T-cell (primary cell): ENCODE data around the gene EYA4. TPM values are rescaled to one million over a fixed set of nuclear protein-coding genes. Genes with fewer than 3 reads are reported as not detected.

Experiments
- ATAC-seq, 4 experiments: fragments of 200-7000 bp in 3 of 4; fragments of 150-1000 bp in 1 of 4; cut with Tn5 transposase; replicated peaks in 1 of 4; 1 replicate in 3 of 4; 2 replicates in 1 of 4; pipeline ENCODE4 v1.10.0; 2021; ENCODE audit warnings: moderate library complexity in 3 of 4, mild to moderate bottlenecking in 2 of 4, moderate number of reproducible peaks in 1 of 4
- CTCF ChIA-PET, 2 donors: fragments of 300-600 bp; sonication (Branson Sonifier 250); formaldehyde crosslinking; loops; one replicate each; lab custom pipeline; 2022; ENCODE audit warnings: antibody characterized with exemption in 2 of 2; lab: Charles Lee
- POLR2A ChIA-PET, 2 donors: fragments of 300-600 bp; sonication (Branson Sonifier 250); formaldehyde crosslinking; loops; one replicate each; lab custom pipeline; 2022; ENCODE audit warnings: antibody characterized with exemption in 2 of 2; lab: Charles Lee
- DNase-seq, 35 experiments: peaks; one replicate each; pipeline versions ENCODE4 v3.0.0 to v3.0.0-alpha.2; 2013 to 2023
- H3K27ac ChIP-seq: one replicate; pipeline ENCODE4 v1.5.1; 2013; ENCODE audit warnings: low read length
- H3K27me3 ChIP-seq, 2 experiments: replicated peaks in 1 of 2; 1 replicate in 1 of 2; 2 replicates in 1 of 2; pipeline versions ENCODE4 v1.6.1 to v1.7.0; 2013; ENCODE audit warnings: low read length in 1 of 2, mixed read lengths in 1 of 2; ENCODE audit not compliant: control insufficient read depth in 2 of 2, insufficient read depth in 2 of 2; ENCODE audit errors: extremely low read depth in 1 of 2
- H3K36me3 ChIP-seq, 2 donors: 1 replicate in 1 of 2; 2 replicates in 1 of 2; pipeline versions ENCODE4 v1.6.1 to v1.7.0; 2013; ENCODE audit warnings: low read length in 1 of 2; ENCODE audit not compliant: control insufficient read depth in 2 of 2, insufficient read depth in 1 of 2; ENCODE audit errors: extremely low read depth in 1 of 2
- H3K4me1 ChIP-seq, 2 experiments: 1 replicate in 1 of 2; 2 replicates in 1 of 2; pipeline versions ENCODE4 v1.6.1 to v1.7.0; 2013; ENCODE audit warnings: low read length in 2 of 2, mixed read lengths in 1 of 2; ENCODE audit not compliant: insufficient read depth in 2 of 2, control insufficient read depth in 1 of 2; ENCODE audit errors: extremely low read depth in 1 of 2
- H3K4me3 ChIP-seq, 2 donors: 1 replicate in 1 of 2; 2 replicates in 1 of 2; pipeline versions ENCODE4 v1.5.1 to v1.7.0; 2013; ENCODE audit warnings: mild to moderate bottlenecking in 2 of 2, low read length in 1 of 2, moderate library complexity in 1 of 2; ENCODE audit not compliant: control insufficient read depth in 1 of 2; ENCODE audit errors: extremely low read depth in 1 of 2
- H3K9me3 ChIP-seq: 2 replicates; pipeline ENCODE4 v1.7.0; 2013
- H3K27ac Mint-ChIP-seq, 2 donors: one replicate each; pipeline ENCODE4 v1.8.0; 2020 to 2021; ENCODE audit warnings: mild to moderate bottlenecking in 2 of 2, mixed read lengths in 2 of 2
- H3K27me3 Mint-ChIP-seq, 2 donors: one replicate each; pipeline ENCODE4 v1.8.0; 2021 to 2022; ENCODE audit warnings: mixed read lengths in 2 of 2
- H3K36me3 Mint-ChIP-seq: one replicate; pipeline ENCODE4 v1.8.0; 2021; ENCODE audit warnings: mixed read lengths
- H3K4me1 Mint-ChIP-seq, 3 donors: one replicate each; pipeline ENCODE4 v1.8.0; 2020 to 2022; ENCODE audit warnings: mixed read lengths in 3 of 3, mild to moderate bottlenecking in 1 of 3
- H3K4me3 Mint-ChIP-seq, 3 donors: one replicate each; pipeline ENCODE4 v1.8.0; 2020 to 2022; ENCODE audit warnings: mild to moderate bottlenecking in 3 of 3, mixed read lengths in 3 of 3, moderate library complexity in 3 of 3
- H3K9me3 Mint-ChIP-seq, 3 donors: one replicate each; pipeline ENCODE4 v1.8.0; 2020 to 2022; ENCODE audit warnings: mixed read lengths in 3 of 3
- WGBS: methylation state at CpG from one replicate; pipeline ENCODE4 v1.1.5; 2013; ENCODE audit warnings: missing lambda C conversion rate; ENCODE audit not compliant: insufficient coverage; 5-methylcytosine and 5-hydroxymethylcytosine counted together
- total RNA-seq, 35 experiments: library from RNA in 6 of 35; stranded (reverse) in 6 of 35; fragments of 120-200 nt in 1 of 35; gene quantifications; one replicate each; pipeline versions ENCODE4 v1.2.1 to v1.2.4 and lab custom pipeline; 2013 to 2026

Gene EYA4
- total RNA-seq, 5 donors from 2014 or later (not counting 1 experiment from before 2014, with no cell fraction given) = 0.22 TPM; not detected in 4

- POLR2A ChIA-PET = no interaction called here
- Histone ChIP-seq H3K27ac (no peak overlapping the region), H3K4me3 (no peak overlapping the region), H3K4me1 (no peaks in the 10 kb centered on the region), H3K9me3 (no peaks in the 10 kb centered on the region), H3K36me3 (no peaks in the 10 kb centered on the region), H3K27me3 (no peaks in the 10 kb centered on the region)
- 71% methylated on average over 1 of the region's 3 CpGs for WGBS
- H3K9me3 Mint-ChIP-seq = peaks cover 0 to 7% (median 0%) of the 10 kb centered on the region in 3 donors
- CTCF ChIA-PET = no interaction called here
- no peak overlapping the region for H3K4me3 Mint-ChIP-seq
- H3K27me3 Mint-ChIP-seq = peaks cover 0 to 4% of the 10 kb centered on the region in 2 donors
- H3K36me3 Mint-ChIP-seq = no peaks in the 10 kb centered on the region
- DNase-seq (no peak), ATAC-seq (no peak)
- no peak overlapping the region for H3K27ac Mint-ChIP-seq
- H3K4me1 Mint-ChIP-seq = no peaks in the 10 kb centered on the region
Measured at GRCh38 chr6:133333852-133334251, 92.7 kb downstream of the EYA4 start.

- Mint-ChIP-seq H3K27ac (no peak overlapping the region), H3K27me3 (no peaks in the 10 kb centered on the region), H3K4me3 (no peak overlapping the region), H3K9me3 (peaks cover 0 to 4% (median 0%) of the 10 kb centered on the region in 3 donors), H3K36me3 (no peaks in the 10 kb centered on the region), H3K4me1 (no peaks in the 10 kb centered on the region)
- ATAC-seq = no peak
- H3K4me3 ChIP-seq = no peak overlapping the region
- H3K27me3 ChIP-seq = no peaks in the 10 kb centered on the region
- CTCF ChIA-PET = interaction anchor here in 1 of 2 donors (0.7 kb wide), 1 partner anchor 168 kb away, joined by 3 read pairs; no protein-coding TSS in a partner anchor
- POLR2A ChIA-PET = no interaction called here
- H3K9me3 ChIP-seq = no peaks in the 10 kb centered on the region
- H3K27ac ChIP-seq = no peak overlapping the region
- DNase-seq = no peak
- H3K4me1 ChIP-seq = no peaks in the 10 kb centered on the region
- no peaks in the 10 kb centered on the region for H3K36me3 ChIP-seq
- WGBS = 100% methylated on average over 1 of the region's 1 CpG
Measured at GRCh38 chr6:133337308-133337707, 96.2 kb downstream of the EYA4 start.

- no peak overlapping the region for H3K27ac Mint-ChIP-seq
Measured at GRCh38 chr6:133339543-133340384, 98.6 kb downstream of the EYA4 start.

GRCh38 chr6:133340557-133340956, 99.4 kb downstream of the EYA4 start:
- Histone ChIP-seq H3K4me3 (no peak overlapping the region), H3K27me3 (no peaks in the 10 kb centered on the region), H3K27ac (no peak overlapping the region), H3K36me3 (no peaks in the 10 kb centered on the region), H3K4me1 (no peaks in the 10 kb centered on the region), H3K9me3 (no peaks in the 10 kb centered on the region)
- POLR2A ChIA-PET = no interaction called here
- H3K36me3 Mint-ChIP-seq = no peaks in the 10 kb centered on the region
- peaks cover 0 to under 1% (median 0%) of the 10 kb centered on the region in 3 donors for H3K9me3 Mint-ChIP-seq
- WGBS = 73% methylated on average over 3 of the region's 3 CpGs
- DNase-seq (no peak), ATAC-seq (no peak)
- no peak overlapping the region for H3K27ac Mint-ChIP-seq
- H3K4me1 Mint-ChIP-seq = no peaks in the 10 kb centered on the region
- no peak overlapping the region for H3K4me3 Mint-ChIP-seq
- H3K27me3 Mint-ChIP-seq = no peaks in the 10 kb centered on the region
- CTCF ChIA-PET = no interaction called here

More at GRCh38 chr6:133339543-133340384, 98.6 kb downstream of the EYA4 start:
- Histone ChIP-seq H3K4me3 (no peak overlapping the region), H3K27me3 (no peaks in the 10 kb centered on the region), H3K4me1 (no peaks in the 10 kb centered on the region), H3K9me3 (no peaks in the 10 kb centered on the region), H3K36me3 (no peaks in the 10 kb centered on the region), H3K27ac (no peak overlapping the region)
- no peak for DNase-seq
- Mint-ChIP-seq H3K4me1 (no peaks in the 10 kb centered on the region), H3K36me3 (no peaks in the 10 kb centered on the region), H3K4me3 (no peak overlapping the region), H3K27me3 (no peaks in the 10 kb centered on the region), H3K9me3 (peaks cover 0 to 4% (median 0%) of the 10 kb centered on the region in 3 donors)
- 78% methylated on average over 4 of the region's 7 CpGs for WGBS
- no peak for ATAC-seq
- POLR2A ChIA-PET = no interaction called here
- CTCF ChIA-PET = no interaction called here

- Histone ChIP-seq H3K4me3 (no peak overlapping the region), H3K27ac (no peak overlapping the region), H3K36me3 (no peaks in the 10 kb centered on the region), H3K4me1 (no peaks in the 10 kb centered on the region), H3K9me3 (no peaks in the 10 kb centered on the region), H3K27me3 (no peaks in the 10 kb centered on the region)
- Mint-ChIP-seq H3K36me3 (no peaks in the 10 kb centered on the region), H3K27me3 (no peaks in the 10 kb centered on the region), H3K4me1 (no peaks in the 10 kb centered on the region), H3K9me3 (no peaks in the 10 kb centered on the region), H3K27ac (no peak overlapping the region), H3K4me3 (no peak overlapping the region)
- ATAC-seq (no peak), DNase-seq (no peak)
- POLR2A ChIA-PET = no interaction called here
- CTCF ChIA-PET = interaction anchor here in 1 of 2 donors (0.6 kb wide), 1 partner anchor 88 kb away, joined by 4 read pairs; no protein-coding TSS in a partner anchor
- no CpG with 5 or more reads among the region's 1 CpG for WGBS
Measured at GRCh38 chr6:133341607-133342158, 100.5 kb downstream of the EYA4 start.

GRCh38 chr6:133343220-133343619, 102.1 kb downstream of the EYA4 start:
- ChIA-PET POLR2A (no interaction called here), CTCF (interaction anchor here in 1 of 2 donors (0.7 kb wide), 1 partner anchor 20 kb away, joined by 3 read pairs; no protein-coding TSS in a partner anchor)
- Mint-ChIP-seq H3K27ac (no peak overlapping the region), H3K27me3 (no peaks in the 10 kb centered on the region), H3K36me3 (no peaks in the 10 kb centered on the region), H3K4me3 (no peak overlapping the region), H3K9me3 (no peaks in the 10 kb centered on the region), H3K4me1 (no peaks in the 10 kb centered on the region)
- Histone ChIP-seq H3K4me1 (no peaks in the 10 kb centered on the region), H3K9me3 (no peaks in the 10 kb centered on the region), H3K4me3 (no peak overlapping the region), H3K27ac (no peak overlapping the region), H3K36me3 (no peaks in the 10 kb centered on the region), H3K27me3 (no peaks in the 10 kb centered on the region)
- WGBS = no CpG with 5 or more reads among the region's 3 CpGs
- no peak for ATAC-seq
- no peak for DNase-seq
